Epithelial cell of proximal tubule (primary cell): ENCODE measurements around the gene FAS. TPM values are rescaled to one million over a fixed set of nuclear protein-coding genes. Genes with fewer than 3 reads are reported as not detected.
A peak's percentile ranks its signal among the peaks of the same experiment; 100 is the strongest.

Experiments
- DNase-seq: peaks from one replicate; pipeline ENCODE4 v3.0.0-alpha.2; 2011; ENCODE audit warnings: low read depth
- H3K4me3 ChIP-seq: 2 replicates; pipeline ENCODE4 v1.5.1; 2011; ENCODE audit warnings: low read depth, mild to moderate bottlenecking, low read length
- total RNA-seq: library from RNA; depleted of rRNA; stranded (reverse); fragments of >200 nt; gene quantifications from 2 replicates; pipeline ENCODE4 v1.2.3, GENCODE V29; 2015
- TF ChIP-seq, protein P1 (sequence below): conservative IDR thresholded peaks from 2 replicates; pipeline ENCODE4 v1.5.1; 2012; ENCODE audit warnings: low read depth, mild to moderate bottlenecking, low read length

FAS gene
- total RNA-seq, 1 donor from 2014 or later, result 52.5 TPM

DNA sequence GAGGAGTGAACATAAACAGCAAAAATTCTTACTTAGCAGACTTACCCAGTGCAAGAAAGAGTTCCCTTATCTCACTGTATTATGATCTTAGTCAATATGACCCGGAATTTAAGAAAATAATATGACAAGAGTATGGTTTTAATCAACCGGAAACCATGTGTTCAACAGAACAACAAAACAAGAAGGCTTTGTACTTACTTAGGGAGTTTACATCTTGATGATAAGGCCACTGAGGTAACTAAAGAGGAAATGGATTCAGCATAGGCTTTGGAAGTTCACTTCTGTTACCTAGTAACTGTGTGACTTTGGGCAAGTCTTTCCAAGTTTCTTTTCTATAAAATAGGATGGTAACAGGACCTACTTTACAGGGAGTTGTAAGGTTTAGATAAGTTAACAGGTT, 7.4 kb upstream of the FAS start:
- TF ChIP-seq, protein P1, sequence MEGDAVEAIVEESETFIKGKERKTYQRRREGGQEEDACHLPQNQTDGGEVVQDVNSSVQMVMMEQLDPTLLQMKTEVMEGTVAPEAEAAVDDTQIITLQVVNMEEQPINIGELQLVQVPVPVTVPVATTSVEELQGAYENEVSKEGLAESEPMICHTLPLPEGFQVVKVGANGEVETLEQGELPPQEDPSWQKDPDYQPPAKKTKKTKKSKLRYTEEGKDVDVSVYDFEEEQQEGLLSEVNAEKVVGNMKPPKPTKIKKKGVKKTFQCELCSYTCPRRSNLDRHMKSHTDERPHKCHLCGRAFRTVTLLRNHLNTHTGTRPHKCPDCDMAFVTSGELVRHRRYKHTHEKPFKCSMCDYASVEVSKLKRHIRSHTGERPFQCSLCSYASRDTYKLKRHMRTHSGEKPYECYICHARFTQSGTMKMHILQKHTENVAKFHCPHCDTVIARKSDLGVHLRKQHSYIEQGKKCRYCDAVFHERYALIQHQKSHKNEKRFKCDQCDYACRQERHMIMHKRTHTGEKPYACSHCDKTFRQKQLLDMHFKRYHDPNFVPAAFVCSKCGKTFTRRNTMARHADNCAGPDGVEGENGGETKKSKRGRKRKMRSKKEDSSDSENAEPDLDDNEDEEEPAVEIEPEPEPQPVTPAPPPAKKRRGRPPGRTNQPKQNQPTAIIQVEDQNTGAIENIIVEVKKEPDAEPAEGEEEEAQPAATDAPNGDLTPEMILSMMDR, result no peak
- no peak for DNase-seq
- H3K4me3 ChIP-seq, result no peak overlapping the region

DNA sequence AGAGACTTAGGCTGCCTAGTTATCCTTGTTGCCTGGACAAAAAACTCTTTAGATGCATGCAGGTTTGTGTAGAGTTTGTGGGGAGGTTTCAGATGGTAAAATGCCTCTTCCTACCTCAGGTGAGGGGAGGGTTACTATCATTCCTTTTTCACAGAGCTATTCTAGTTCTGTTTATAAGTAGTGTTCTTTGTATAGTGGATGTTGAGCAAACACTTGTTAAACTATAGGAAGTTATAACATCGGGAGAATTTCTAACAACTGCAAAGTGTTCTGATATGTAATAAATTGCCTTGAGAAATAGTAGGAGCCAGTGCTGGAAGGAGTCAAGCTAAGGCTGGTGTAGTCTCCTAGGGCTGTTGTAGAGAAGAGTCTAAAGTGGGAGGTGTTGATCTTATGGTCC, 6.7 kb upstream of the FAS start:
- no peak overlapping the region for H3K4me3 ChIP-seq
- DNase-seq, result no peak
- TF ChIP-seq, protein P1, result no peak

DNA sequence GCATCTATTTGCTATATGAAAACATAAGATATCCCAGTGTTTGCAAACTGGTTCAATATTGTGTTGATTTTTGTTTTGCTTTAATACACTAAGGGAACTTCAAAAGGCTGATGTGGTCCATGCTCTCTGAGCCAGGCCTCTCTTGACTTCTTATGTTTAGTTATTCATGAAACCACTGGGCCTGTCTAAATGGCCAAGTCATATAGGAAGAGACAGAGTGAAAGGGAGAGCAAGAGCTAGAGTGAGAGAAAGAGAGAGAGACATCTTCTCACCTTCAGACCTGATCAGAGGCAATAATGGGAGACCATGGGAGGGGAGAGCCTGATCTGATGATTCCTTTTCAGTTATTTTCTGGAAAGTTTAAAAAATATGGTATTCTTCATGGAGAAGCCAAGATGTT, 6.1 kb upstream of the FAS start:
- DNase-seq, result no peak
- TF ChIP-seq, protein P1, result no peak
- H3K4me3 ChIP-seq, result no peak overlapping the region

DNA sequence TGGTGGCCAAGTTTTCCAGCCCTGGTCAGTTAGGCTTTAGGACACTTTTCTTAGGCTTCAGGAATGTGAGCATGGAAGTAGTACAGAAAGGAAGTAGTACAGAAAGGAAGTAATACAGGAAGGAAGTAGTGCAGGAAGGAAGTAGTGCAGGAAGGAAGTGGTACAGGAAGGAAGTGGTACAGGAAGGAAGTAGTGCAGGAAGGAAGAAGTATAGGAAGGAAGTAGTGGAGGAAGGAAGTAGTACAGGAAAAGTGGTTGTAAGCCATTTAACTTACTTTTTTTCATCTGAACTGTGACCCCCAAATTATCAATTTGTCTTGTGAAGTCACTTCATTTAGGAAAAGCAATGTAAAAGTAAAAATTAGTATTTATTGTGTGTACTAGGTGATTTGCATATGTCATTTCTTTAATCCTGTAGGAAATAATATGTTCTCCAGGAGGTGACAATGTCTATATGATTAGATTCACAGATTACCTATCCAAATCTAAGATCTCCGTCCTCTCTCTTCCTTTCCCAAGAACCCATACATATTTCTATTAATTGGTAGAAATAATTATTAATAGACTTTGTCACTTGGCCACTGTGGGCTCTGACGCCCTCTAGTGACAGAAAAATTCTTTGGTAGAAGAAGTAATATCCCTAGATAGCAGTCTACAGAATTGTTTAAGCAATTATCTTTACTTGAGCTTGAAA, 3.9 kb upstream of the FAS start:
- no peak overlapping the region for H3K4me3 ChIP-seq
- no peak for DNase-seq
- TF ChIP-seq, protein P1, result peak; percentile 80

DNA sequence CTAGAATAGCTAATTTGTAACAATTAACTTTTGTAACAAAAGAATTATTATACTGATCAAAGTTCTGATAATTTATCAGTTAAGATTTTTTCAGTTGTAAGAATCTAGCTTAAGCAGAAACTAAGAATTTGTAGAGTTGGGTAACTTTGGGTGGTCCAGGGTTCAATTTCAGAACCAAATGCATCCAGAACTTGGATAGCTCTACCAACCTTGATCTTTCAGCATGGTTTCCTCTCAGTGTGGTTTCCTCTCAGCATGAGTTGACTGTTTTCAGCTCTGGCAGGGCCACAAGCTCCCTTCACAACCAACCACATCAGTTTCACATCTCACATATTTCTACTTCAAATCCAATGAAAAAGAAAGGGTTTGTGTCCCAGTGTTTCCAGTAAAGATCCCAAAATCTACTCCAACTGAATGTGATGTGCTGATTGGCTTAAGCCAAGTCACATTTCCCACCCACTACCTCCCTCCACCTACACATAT, 3.3 kb upstream of the FAS start:
- DNase-seq, result no peak
- TF ChIP-seq, protein P1, result no peak
- no peak overlapping the region for H3K4me3 ChIP-seq

DNA sequence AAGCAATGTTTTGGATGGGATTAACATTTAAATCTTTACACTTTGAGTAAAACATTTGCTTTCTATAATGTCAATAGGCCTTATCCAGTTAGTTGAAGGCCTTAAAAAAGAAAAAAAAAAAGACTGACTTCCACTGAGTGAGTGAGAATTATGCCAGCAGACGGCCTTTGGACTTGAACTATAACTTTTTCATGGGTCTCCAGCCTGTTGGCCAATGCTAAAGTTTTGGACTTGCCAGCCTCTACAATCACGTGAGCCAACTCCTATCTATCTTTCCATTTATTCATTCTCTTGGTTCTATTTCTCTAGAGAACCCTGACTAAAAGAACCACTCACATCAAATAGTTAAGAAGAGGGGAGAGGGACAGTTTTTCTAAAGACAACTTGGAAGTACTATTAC, 2.8 kb upstream of the FAS start:
- no peak for DNase-seq
- H3K4me3 ChIP-seq, result no peak overlapping the region
- TF ChIP-seq, protein P1, result no peak

DNA sequence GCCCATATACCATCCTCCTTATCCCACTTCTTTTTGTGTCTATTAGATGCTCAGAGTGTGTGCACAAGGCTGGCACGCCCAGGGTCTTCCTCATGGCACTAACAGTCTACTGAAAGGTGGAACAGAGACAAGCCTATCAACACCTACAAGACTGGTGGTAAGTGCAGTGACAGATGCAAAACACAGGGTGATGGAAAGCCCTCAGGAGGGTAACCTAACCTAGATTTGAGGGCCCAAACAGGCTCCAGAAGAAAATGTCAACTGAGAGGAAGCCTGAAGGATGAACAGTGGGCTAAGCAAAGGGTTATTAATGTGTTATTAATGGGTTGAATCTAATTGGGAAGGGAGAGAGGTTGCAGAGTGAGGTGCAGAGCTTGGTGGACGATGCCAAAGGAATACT, 1.2 kb upstream of the FAS start:
- H3K4me3 ChIP-seq, result peak overlapping the region; percentile 74
- no peak for DNase-seq
- TF ChIP-seq, protein P1, result no peak
